ENCODE data around the gene SUPT6H. TPM values are rescaled to one million over a fixed set of nuclear protein-coding genes. Genes with fewer than 3 reads are reported as not detected.
A peak's percentile ranks its signal among the peaks of the same experiment; 100 is the strongest.

The SUPT6H gene
- total and polyA plus RNA-seq, 3 donors from 2014 or later, result 64.8 to 129 (median 121) TPM

DNA sequence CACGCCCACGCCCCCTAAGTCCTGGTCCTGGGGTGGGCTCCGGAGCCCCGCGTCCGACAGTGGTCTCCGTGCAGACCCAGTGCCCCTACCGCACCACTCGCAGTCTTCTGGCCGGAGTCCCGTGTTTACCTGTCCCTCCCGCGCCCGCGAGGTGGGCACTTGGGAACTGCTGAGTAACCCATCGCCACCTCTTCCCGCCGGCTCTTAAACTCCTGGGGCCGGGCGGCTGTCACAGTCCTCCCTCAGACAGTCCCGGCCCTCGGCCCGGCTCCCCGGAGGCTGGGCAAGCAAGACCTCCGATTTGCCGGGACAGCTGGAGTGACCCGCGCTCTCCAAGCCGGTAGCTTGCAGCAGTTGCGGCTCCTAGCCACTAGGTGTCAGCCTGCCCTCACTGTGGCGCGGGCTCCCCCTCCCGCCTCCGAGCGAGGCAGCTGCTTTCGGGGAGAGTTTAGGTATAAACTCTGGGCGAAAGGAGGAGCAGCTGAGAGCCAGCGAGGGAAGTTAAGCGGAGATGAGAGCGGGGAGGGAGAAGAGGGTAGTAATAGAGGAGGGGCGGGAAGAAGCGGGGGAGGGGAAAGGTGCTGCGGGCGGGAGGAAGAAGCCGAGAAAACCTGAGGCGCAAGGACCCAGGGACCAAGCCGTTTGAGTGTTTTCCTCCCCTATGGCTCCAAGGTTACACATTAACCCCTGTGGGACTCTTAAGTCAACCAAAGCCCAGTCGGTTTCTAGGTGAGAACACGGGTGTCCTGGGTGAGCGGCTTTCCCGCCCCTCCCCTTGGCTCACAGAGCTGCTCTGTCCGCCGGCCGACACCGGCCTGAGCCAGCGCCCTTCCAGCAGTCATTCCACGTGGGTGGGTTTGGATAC, 64.9 kb downstream of the SUPT6H start:
- DNase-seq, result peak; percentile 94
- H3K4me1 ChIP-seq, result peaks cover 20% of the 10 kb centered on the region
- TF ChIP-seq, protein P1, sequence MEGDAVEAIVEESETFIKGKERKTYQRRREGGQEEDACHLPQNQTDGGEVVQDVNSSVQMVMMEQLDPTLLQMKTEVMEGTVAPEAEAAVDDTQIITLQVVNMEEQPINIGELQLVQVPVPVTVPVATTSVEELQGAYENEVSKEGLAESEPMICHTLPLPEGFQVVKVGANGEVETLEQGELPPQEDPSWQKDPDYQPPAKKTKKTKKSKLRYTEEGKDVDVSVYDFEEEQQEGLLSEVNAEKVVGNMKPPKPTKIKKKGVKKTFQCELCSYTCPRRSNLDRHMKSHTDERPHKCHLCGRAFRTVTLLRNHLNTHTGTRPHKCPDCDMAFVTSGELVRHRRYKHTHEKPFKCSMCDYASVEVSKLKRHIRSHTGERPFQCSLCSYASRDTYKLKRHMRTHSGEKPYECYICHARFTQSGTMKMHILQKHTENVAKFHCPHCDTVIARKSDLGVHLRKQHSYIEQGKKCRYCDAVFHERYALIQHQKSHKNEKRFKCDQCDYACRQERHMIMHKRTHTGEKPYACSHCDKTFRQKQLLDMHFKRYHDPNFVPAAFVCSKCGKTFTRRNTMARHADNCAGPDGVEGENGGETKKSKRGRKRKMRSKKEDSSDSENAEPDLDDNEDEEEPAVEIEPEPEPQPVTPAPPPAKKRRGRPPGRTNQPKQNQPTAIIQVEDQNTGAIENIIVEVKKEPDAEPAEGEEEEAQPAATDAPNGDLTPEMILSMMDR (IDR thresholded peaks at IDR 0.05), result peak; percentile 98 to 99 (median 99)
- no peak for TF ChIP-seq POLR2A (IDR thresholded peaks at IDR 0.05)
- H3K4me3 ChIP-seq, result peak overlapping the region; percentile 71 to 82
- 0% methylated on average over 43 to 55 of the region's 57 CpGs for WGBS, 2 donors
- intact Hi-C loops (cut with DNase I; ENCODE audit: low total_unique reads), result no loop called here
- no peaks in the 10 kb centered on the region for H3K9me3 ChIP-seq
- H3K36me3 ChIP-seq (ENCODE audit: low read depth, missing control alignments), result no peaks in the 10 kb centered on the region
- no peaks in the 10 kb centered on the region for H3K27me3 ChIP-seq
- H3K27ac ChIP-seq, result peak overlapping the region; percentile 25 to 77

DNA sequence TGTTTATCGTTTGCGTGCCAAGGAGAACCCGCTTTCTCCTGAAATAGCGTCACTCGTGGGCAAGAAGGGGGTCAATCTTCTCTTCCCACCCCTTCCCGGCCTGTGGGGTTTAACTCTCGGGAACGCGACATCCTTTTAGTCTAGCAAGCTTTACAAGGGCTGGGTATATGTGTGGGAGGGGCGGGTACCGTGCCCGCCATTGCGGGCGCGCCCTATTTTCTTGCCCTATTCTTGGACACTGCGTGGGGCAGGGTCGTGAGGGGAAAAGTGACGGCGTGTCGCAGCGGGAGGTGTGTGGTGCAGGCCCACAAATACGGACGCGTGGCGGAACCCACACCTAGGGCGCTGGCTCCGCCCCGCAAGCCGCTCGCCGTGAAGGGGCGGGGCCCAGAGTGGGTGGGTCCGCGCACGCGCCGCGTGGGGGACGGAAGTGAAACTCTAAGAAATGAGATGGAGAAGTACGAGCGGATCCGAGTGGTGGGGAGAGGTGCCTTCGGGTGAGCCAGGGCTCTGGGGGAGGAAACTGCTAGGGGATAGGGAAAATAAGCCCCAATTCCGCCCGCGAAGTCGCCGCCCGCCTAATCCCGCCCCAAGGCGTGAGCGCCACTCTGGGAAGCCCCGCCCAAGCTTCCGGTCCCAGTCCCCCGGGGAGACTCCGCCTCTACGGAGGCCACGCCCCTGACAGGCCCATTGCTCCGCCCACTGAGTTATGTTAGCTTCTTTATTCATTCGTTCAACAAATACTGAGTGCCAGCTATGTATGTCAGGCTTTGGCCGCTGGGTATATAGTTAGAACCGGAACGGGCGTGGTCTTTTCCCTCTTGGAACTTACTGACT, 66.6 kb downstream of the SUPT6H start, which contains the start of gene NEK8:
Gene NEK8 (plus strand): TSS at position 425 of the 837 bp plus-strand sequence. CDS start 26 bp downstream, at position 451.
- 0 to 1% methylated on average over 59 to 64 of the region's 64 CpGs for WGBS, 2 donors
- Histone ChIP-seq H3K4me3 (peak within 1 kb of the TSS; percentile 71 to 82), H3K4me1 (peaks cover 16% of the 10 kb centered on the region), H3K27me3 (no peaks in the 10 kb centered on the region), H3K27ac (peak within 1 kb of the TSS; percentile 97 to 98), H3K36me3 (ENCODE audit: low read depth, missing control alignments) (no peaks in the 10 kb centered on the region), H3K9me3 (no peaks in the 10 kb centered on the region)
- TF ChIP-seq, protein P1 (IDR thresholded peaks at IDR 0.05), result no peak
- TF ChIP-seq POLR2A (IDR thresholded peaks at IDR 0.05), result no peak
- intact Hi-C loops (cut with DNase I; ENCODE audit: low total_unique reads), result no loop called here
- peak; percentile 97 for DNase-seq

DNA sequence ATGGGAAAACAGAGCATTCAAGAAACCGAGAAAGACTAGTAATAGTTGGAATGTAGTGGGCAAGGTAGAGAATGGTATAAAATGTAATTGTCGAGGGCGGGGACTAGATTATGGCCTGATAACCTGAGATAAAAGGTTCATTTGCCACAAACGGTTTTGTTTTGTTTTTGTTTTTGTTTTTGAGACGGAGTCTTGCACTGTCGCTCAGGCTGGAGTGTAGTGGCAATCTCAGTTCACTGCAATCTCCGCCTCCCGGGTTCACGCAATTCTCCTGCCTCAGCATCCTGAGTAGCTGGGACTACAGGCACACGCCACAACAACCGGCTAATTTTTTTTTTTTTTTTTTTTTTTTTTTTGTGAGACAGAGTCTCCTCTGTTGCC, 67.9 kb downstream of the SUPT6H start:
- intact Hi-C loops (cut with DNase I; ENCODE audit: low total_unique reads), result no loop called here

DNA sequence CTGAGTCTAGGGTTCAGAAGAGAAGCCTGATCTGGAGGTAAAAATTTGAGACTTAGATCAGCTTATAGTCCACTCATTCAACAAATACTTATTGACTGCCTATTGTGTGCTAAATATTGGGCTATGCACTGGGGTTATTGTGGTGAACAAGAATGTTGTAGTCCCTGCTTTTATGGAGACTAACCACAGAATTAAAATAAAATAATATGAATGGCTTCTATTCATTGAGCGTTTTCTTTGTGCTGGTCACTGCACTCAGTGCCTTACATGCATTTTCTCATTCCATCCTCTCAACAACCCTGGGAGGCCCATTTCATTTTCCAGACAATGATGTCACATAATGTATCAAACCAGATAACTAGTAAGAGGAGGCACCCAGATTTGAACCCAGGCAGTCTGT, 71.3 kb downstream of the SUPT6H start:
- H3K4me3 ChIP-seq, result no peak overlapping the region
- H3K27ac ChIP-seq, result no peak overlapping the region
- no peak for DNase-seq
- intact Hi-C loops (cut with DNase I; ENCODE audit: low total_unique reads), result no loop called here
- 86% methylated on average over 1 of the region's 1 CpG for WGBS, 2 donors
- H3K27me3 ChIP-seq, result no peaks in the 10 kb centered on the region
- TF ChIP-seq POLR2A (IDR thresholded peaks at IDR 0.05), result no peak
- TF ChIP-seq, protein P1 (IDR thresholded peaks at IDR 0.05), result no peak
- H3K4me1 ChIP-seq, result peaks cover 3% of the 10 kb centered on the region
- no peaks in the 10 kb centered on the region for H3K9me3 ChIP-seq
- H3K36me3 ChIP-seq (ENCODE audit: low read depth, missing control alignments), result no peaks in the 10 kb centered on the region

More for the DNA sequence above, 67.9 kb downstream of the SUPT6H start:
- TF ChIP-seq, protein P1 (IDR thresholded peaks at IDR 0.05), result no peak
- TF ChIP-seq POLR2A (IDR thresholded peaks at IDR 0.05), result no peak
- Histone ChIP-seq H3K4me3 (peak overlapping the region in 1 of 2 donors; percentile 71), H3K4me1 (peaks cover 16% of the 10 kb centered on the region), H3K27ac (no peak overlapping the region), H3K9me3 (no peaks in the 10 kb centered on the region), H3K36me3 (ENCODE audit: low read depth, missing control alignments) (no peaks in the 10 kb centered on the region), H3K27me3 (no peaks in the 10 kb centered on the region)
- WGBS, 2 donors, result 53 to 67% methylated on average over 11 of the region's 11 CpGs
- DNase-seq, result no peak

Data from testis (tissue), 3 donors.